HepG2 (cell line): ENCODE measurements around the gene RAB5A. TPM values are rescaled to one million over a fixed set of nuclear protein-coding genes. Genes with fewer than 3 reads are reported as not detected.

Source experiments
- ATAC-seq: fragments of 200-7000 bp; cut with Tn5 transposase; 3 replicates; pipeline ENCODE4 v1.9.1; 2020; ENCODE audit warnings: mild to moderate bottlenecking, moderate library complexity
- BruUV-seq: library from RNA; stranded (reverse); fragments of 400-500 nt; replicated peaks from 2 replicates; lab custom pipeline; 2021; lab: Mats Ljungman, UMichigan
- CTCF ChIA-PET: fragments of 300-600 bp; formaldehyde crosslinking; extraction: SDS; loops from one replicate; lab custom pipeline; 2021; ENCODE audit warnings: low total read pairs, inconsistent platforms, low intra/inter-chr PET ratio; lab: Yijun Ruan, JAX
- POLR2A ChIA-PET: fragments of 350-600 bp; sonication (Branson Sonifier 250); formaldehyde crosslinking; loops from one replicate; lab custom pipeline; 2020; ENCODE audit warnings: antibody characterized with exemption, inconsistent platforms; lab: Yijun Ruan, JAX
- DNase-seq: peaks from one replicate; pipeline ENCODE4 v3.0.0-alpha.2; 2015; ENCODE audit warnings: low spot score
- FAIRE-seq: peaks from 3 replicates; lab custom pipeline; 2011; peaks lifted over from hg19 to GRCh38; lab: Jason Lieb, UNC
- H2AFZ ChIP-seq: one replicate; pipeline ENCODE4 v1.6.1; 2011; ENCODE audit warnings: low read length, inconsistent platforms
- H3K27ac ChIP-seq: fragments of 300-600 bp; 3 replicates; pipeline ENCODE4 v1.8.0; 2011; ENCODE audit warnings: mixed run types, mild to moderate bottlenecking, mixed read lengths, low read length, inconsistent platforms; ENCODE audit not compliant: insufficient read depth; ENCODE audit errors: extremely low read length
- H3K27me3 ChIP-seq, 2 experiments: fragments of 200-600 bp in 1 of 2; 2 replicates in 1 of 2; 3 replicates in 1 of 2; pipeline versions ENCODE4 v1.6.0 to v1.8.0; 2011; ENCODE audit warnings: low read length in 2 of 2, mild to moderate bottlenecking in 2 of 2, moderate library complexity in 2 of 2, inconsistent platforms in 1 of 2; ENCODE audit not compliant: insufficient read depth in 2 of 2, control insufficient read depth in 1 of 2
- H3K36me3 ChIP-seq, 2 experiments: fragments of 200-600 bp in 1 of 2; replicated peaks in 1 of 2; 2 replicates in 1 of 2; 3 replicates in 1 of 2; pipeline versions ENCODE4 v1.5.1 to v1.8.0; 2011; ENCODE audit warnings: low read length in 2 of 2, inconsistent platforms in 1 of 2; ENCODE audit not compliant: insufficient read depth in 2 of 2, control insufficient read depth in 1 of 2
- H3K4me1 ChIP-seq: 2 replicates; pipeline ENCODE4 v1.5.1; 2012; ENCODE audit warnings: low read length, inconsistent platforms; ENCODE audit not compliant: insufficient read depth
- H3K4me2 ChIP-seq: 2 replicates; pipeline ENCODE4 v1.6.0; 2011; ENCODE audit warnings: low read depth, low read length, inconsistent platforms
- H3K4me3 ChIP-seq, 3 experiments: fragments of 200-600 bp in 1 of 3; sonication (generic), shearing (Covaris generic) in 1 of 3; replicated peaks in 1 of 3; 2 replicates each; pipeline ENCODE4 v1.5.1; 2011 to 2016; ENCODE audit warnings: low read length in 3 of 3, inconsistent platforms in 2 of 3, low read depth in 2 of 3, mild to moderate bottlenecking in 2 of 3, control low read depth in 1 of 3, mixed read lengths in 1 of 3; ENCODE audit not compliant: insufficient read depth in 1 of 3
- H3K79me2 ChIP-seq: one replicate; pipeline ENCODE4 v1.6.1; 2011; ENCODE audit warnings: low read length, inconsistent platforms; ENCODE audit not compliant: insufficient read depth
- H3K9ac ChIP-seq: 2 replicates; pipeline ENCODE4 v1.6.0; 2011; ENCODE audit warnings: mild to moderate bottlenecking, low read depth, low read length, inconsistent platforms; ENCODE audit not compliant: insufficient read depth
- H3K9me3 ChIP-seq: 2 replicates; pipeline ENCODE4 v1.5.1; 2012; ENCODE audit warnings: mild to moderate bottlenecking, low read length
- H4K20me1 ChIP-seq: 2 replicates; pipeline ENCODE4 v1.6.0; 2011; ENCODE audit warnings: inconsistent platforms, mild to moderate bottlenecking, low read length, moderate library complexity; ENCODE audit not compliant: insufficient read depth
- AFF4 ChIP-seq: sonication (generic); formaldehyde crosslinking; IDR thresholded peaks from 2 replicates; pipeline ENCODE4 v1.4.0; 2020; ENCODE audit warnings: missing genetic modification reagents
- ARID5B ChIP-seq: IDR thresholded peaks from 2 replicates; pipeline ENCODE4 v1.4.0; 2020; ENCODE audit warnings: mild to moderate bottlenecking, missing genetic modification reagents
- CSRNP1 ChIP-seq: sonication (generic); formaldehyde crosslinking; IDR thresholded peaks from 2 replicates; pipeline ENCODE4 v1.8.1; 2023; ENCODE audit warnings: mild to moderate bottlenecking, missing genetic modification reagents
- FUBP1 ChIP-seq: sonication (generic); formaldehyde crosslinking; IDR thresholded peaks from 2 replicates; pipeline ENCODE4 v1.5.1; 2020; ENCODE audit warnings: missing genetic modification reagents, mild to moderate bottlenecking, borderline replicate concordance
- STAG1 ChIP-seq: sonication (generic); formaldehyde crosslinking; IDR thresholded peaks from 2 replicates; pipeline ENCODE4 v1.4.0; 2020; ENCODE audit warnings: missing genetic modification reagents
- ZFP36L2 ChIP-seq: sonication (generic); formaldehyde crosslinking; IDR thresholded peaks from 2 replicates; pipeline ENCODE4 v1.4.0; 2020; ENCODE audit warnings: missing genetic modification reagents
- ZNF136 ChIP-seq: sonication (generic); formaldehyde crosslinking; IDR thresholded peaks from 2 replicates; pipeline ENCODE4 v1.8.1; 2022; ENCODE audit warnings: low read depth, mild to moderate bottlenecking, moderate library complexity, missing genetic modification reagents
- ZNF274 ChIP-seq: sonication (generic); formaldehyde crosslinking; IDR thresholded peaks from 2 replicates; pipeline ENCODE4 v1.5.1; 2020; ENCODE audit warnings: mild to moderate bottlenecking, missing genetic modification reagents
- ZNF335 ChIP-seq: sonication (generic); formaldehyde crosslinking; IDR thresholded peaks from 2 replicates; pipeline ENCODE4 v1.4.0; 2020; ENCODE audit warnings: missing genetic modification reagents
- ZNF34 ChIP-seq: sonication (generic); formaldehyde crosslinking; IDR thresholded peaks from 2 replicates; pipeline ENCODE4 v1.4.0; 2020; ENCODE audit warnings: mild to moderate bottlenecking, missing genetic modification reagents, borderline replicate concordance
- ZNF484 ChIP-seq: sonication (generic); formaldehyde crosslinking; IDR thresholded peaks from 2 replicates; pipeline ENCODE4 v1.5.1; 2020; ENCODE audit warnings: mild to moderate bottlenecking, low read depth, missing genetic modification reagents, borderline replicate concordance
- ZNF616 ChIP-seq: sonication (generic); formaldehyde crosslinking; IDR thresholded peaks from 2 replicates; pipeline ENCODE4 v1.5.0; 2020; ENCODE audit warnings: low read depth, mild to moderate bottlenecking, missing genetic modification reagents
- WGBS: methylation state at CpG from one replicate; pipeline ENCODE4 v1.1.6; 2017; ENCODE audit warnings: low lambda C conversion rate; 5-methylcytosine and 5-hydroxymethylcytosine counted together
- in situ Hi-C: cut with HindIII; loops from 2 replicates; pipeline ENCODE4 v1.10.0; 2017; ENCODE audit warnings: low pct_unique_long_range_greater_than_20kb; ENCODE audit not compliant: extremely low pct_ligation_motif_present
- intact Hi-C: fragments of 100-400 bp; cut with micrococcal nuclease; formaldehyde crosslinking; loops from one replicate; pipeline ENCODE4 v1.10.0; 2022; ENCODE audit not compliant: unreplicated experiment
- polyA plus RNA-seq, 8 experiments: library from polyadenylated mRNA; depleted of rRNA in 3 of 8; stranded (reverse) in 7 of 8; unstranded in 1 of 8; fragments of >200 nt; fragmentation: Illumina TruSeq in 4 of 8; extraction: Trizol in 4 of 8; gene quantifications; 2 replicates each; pipeline versions ENCODE4 v1.2.1 to v1.2.3, GENCODE V29; 2011 to 2016; ENCODE audit warnings: low read depth in 4 of 8, missing spikeins in 1 of 8, mixed read lengths in 1 of 8; ENCODE audit not compliant: insufficient read depth in 1 of 8
- total RNA-seq, 5 experiments: library from RNA; depleted of rRNA; stranded (reverse); fragments of >200 nt; fragmentation: Illumina TruSeq; extraction: Trizol; gene quantifications; 2 replicates each; pipeline ENCODE4 v1.2.3, GENCODE V29; 2016; ENCODE audit warnings: low read depth in 1 of 5

Gene RAB5A
- total and polyA plus RNA-seq, 2 of the 13 experiments (the other 11 are each of a cell fraction or from before 2014, with no cell fraction given): 16.0 to 27.1 TPM

GRCh38 chr3:20027136-20027535 lies 80.2 kb downstream of the RAB5A start:
- Histone ChIP-seq H3K9me3 (no peaks in the 10 kb centered on the region), H3K27me3 (no peaks in the 10 kb centered on the region), H3K79me2 (no peaks in the 10 kb centered on the region), H3K9ac (no peak overlapping the region), H3K4me3 (no peak overlapping the region), H2AFZ (no peak overlapping the region), H3K36me3 (no peaks in the 10 kb centered on the region), H4K20me1 (no peaks in the 10 kb centered on the region), H3K4me2 (no peak overlapping the region), H3K4me1 (no peaks in the 10 kb centered on the region), H3K27ac (no peak overlapping the region)
- intact Hi-C loops (no loop called here), in situ Hi-C loops (no loop called here)
- ATAC-seq (no peak), FAIRE-seq (no peak), DNase-seq (no peak)
- no TSS peak for BruUV-seq
- CTCF ChIA-PET: no interaction called here
- TF ChIP-seq AFF4 (CRISPR knock-in tag): no peak
- TF ChIP-seq ZNF274 (CRISPR knock-in tag): no peak
- no peak for TF ChIP-seq ZNF34 (CRISPR knock-in tag)
- TF ChIP-seq ZNF136 (CRISPR knock-in tag): no peak
- TF ChIP-seq FUBP1 (CRISPR knock-in tag): no peak
- TF ChIP-seq ZNF616 (CRISPR knock-in tag): no peak
- no peak for TF ChIP-seq ARID5B (CRISPR knock-in tag)
- TF ChIP-seq ZFP36L2 (CRISPR knock-in tag): no peak
- TF ChIP-seq ZNF484 (CRISPR knock-in tag): no peak
- no peak for TF ChIP-seq CSRNP1
- no peak for TF ChIP-seq ZNF335 (CRISPR knock-in tag)
- no peak for TF ChIP-seq STAG1 (CRISPR knock-in tag)
- WGBS: 73% methylated on average over 4 of the region's 4 CpGs
- POLR2A ChIA-PET: no interaction called here
